ENCODE results near the gene FLOT2. TPM values are rescaled to one million over a fixed set of nuclear protein-coding genes. Genes with fewer than 3 reads are reported as not detected.

The FLOT2 gene
- total RNA-seq, 3 donors from 2014 or later (not counting 1 experiment from before 2014, with no cell fraction given), result 132 to 152 (median 152) TPM

DNA sequence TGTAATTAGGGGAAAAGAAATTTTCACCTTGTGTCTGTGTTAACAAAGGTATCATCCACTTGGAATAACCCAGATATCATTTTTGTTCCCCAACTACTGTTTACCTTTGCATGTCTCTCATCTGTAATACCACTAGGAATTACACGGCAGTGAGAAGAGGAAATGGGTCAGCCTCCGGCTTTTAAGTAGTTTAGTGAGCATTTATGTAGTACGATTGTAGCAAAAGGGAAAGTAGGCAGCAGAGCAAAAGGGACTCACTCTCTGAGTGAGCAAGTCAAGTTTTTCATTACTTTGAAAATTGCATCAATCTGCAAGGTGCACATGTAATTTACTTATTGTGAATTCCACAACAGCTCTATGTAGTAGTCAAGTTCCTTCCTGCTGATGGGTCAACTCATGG, 42.6 kb upstream of the FLOT2 start:
- no peaks in the 10 kb centered on the region for H3K27me3 ChIP-seq (ENCODE audit: control insufficient read depth, insufficient read depth, low read length)
- H3K4me3 Mint-ChIP-seq, result no peak overlapping the region
- H3K27ac ChIP-seq (ENCODE audit: low read length), result no peak overlapping the region
- peaks cover 15% of the 10 kb centered on the region for H3K4me1 ChIP-seq (ENCODE audit: control insufficient read depth, insufficient read depth, low read length)
- no peaks in the 10 kb centered on the region for H3K36me3 Mint-ChIP-seq
- H3K4me1 Mint-ChIP-seq, result peaks cover 70 to 71% of the 10 kb centered on the region in 2 donors
- ATAC-seq (peak in 1 of 3 donors; percentile 24), DNase-seq (peak in 1 of 2 donors; percentile 28)
- no peak overlapping the region for H3K4me3 ChIP-seq (ENCODE audit: low read length)
- H3K9me3 Mint-ChIP-seq, result no peaks in the 10 kb centered on the region
- H3K27me3 Mint-ChIP-seq (ENCODE audit: low read depth in 2 of 2), result no peaks in the 10 kb centered on the region
- no peaks in the 10 kb centered on the region for H3K9me3 ChIP-seq (ENCODE audit: control insufficient read depth, insufficient read depth, low read length)
- WGBS (ENCODE audit: insufficient coverage), result 45% methylated on average over 3 of the region's 3 CpGs
- intact Hi-C loops (cut with micrococcal nuclease), result no loop called here
- H3K27ac Mint-ChIP-seq, result peak overlapping the region; percentile 53 to 67
- H3K36me3 ChIP-seq (ENCODE audit: control insufficient read depth, insufficient read depth, low read length), result peaks cover 17% of the 10 kb centered on the region
- TF ChIP-seq, protein P1, sequence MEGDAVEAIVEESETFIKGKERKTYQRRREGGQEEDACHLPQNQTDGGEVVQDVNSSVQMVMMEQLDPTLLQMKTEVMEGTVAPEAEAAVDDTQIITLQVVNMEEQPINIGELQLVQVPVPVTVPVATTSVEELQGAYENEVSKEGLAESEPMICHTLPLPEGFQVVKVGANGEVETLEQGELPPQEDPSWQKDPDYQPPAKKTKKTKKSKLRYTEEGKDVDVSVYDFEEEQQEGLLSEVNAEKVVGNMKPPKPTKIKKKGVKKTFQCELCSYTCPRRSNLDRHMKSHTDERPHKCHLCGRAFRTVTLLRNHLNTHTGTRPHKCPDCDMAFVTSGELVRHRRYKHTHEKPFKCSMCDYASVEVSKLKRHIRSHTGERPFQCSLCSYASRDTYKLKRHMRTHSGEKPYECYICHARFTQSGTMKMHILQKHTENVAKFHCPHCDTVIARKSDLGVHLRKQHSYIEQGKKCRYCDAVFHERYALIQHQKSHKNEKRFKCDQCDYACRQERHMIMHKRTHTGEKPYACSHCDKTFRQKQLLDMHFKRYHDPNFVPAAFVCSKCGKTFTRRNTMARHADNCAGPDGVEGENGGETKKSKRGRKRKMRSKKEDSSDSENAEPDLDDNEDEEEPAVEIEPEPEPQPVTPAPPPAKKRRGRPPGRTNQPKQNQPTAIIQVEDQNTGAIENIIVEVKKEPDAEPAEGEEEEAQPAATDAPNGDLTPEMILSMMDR (IDR thresholded peaks at IDR 0.05), result no peak

DNA sequence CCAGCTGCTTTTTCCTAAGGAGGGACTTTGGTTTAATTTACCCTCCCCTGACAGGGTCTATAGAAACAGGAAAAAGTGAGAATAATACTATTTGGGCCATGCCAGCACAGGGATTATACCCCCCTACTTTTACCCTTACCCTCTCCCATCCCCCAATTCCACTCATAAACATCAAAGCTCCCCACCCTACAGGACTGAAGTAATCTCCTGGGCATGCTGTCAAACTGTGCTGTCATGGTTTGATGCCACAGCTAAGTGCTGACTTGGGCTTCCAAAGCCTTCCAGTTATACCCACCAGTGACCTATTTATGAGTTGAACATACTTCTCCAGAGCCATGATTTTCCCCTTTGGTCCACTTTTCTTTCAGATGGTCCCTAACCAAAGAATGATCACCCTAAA, 41.0 kb upstream of the FLOT2 start:
- H3K27me3 ChIP-seq (ENCODE audit: control insufficient read depth, insufficient read depth, low read length), result no peaks in the 10 kb centered on the region
- peak overlapping the region; percentile 60 to 67 for H3K27ac Mint-ChIP-seq
- TF ChIP-seq, protein P1 (IDR thresholded peaks at IDR 0.05), result no peak
- ATAC-seq (no peak), DNase-seq (no peak)
- H3K27ac ChIP-seq (ENCODE audit: low read length), result no peak overlapping the region
- no peak overlapping the region for H3K4me3 ChIP-seq (ENCODE audit: low read length)
- intact Hi-C loops (cut with micrococcal nuclease), result no loop called here
- no peak overlapping the region for H3K4me3 Mint-ChIP-seq
- no peaks in the 10 kb centered on the region for H3K9me3 Mint-ChIP-seq
- H3K4me1 Mint-ChIP-seq, result peaks cover 62 to 66% of the 10 kb centered on the region in 2 donors
- H3K27me3 Mint-ChIP-seq (ENCODE audit: low read depth in 2 of 2), result no peaks in the 10 kb centered on the region
- H3K9me3 ChIP-seq (ENCODE audit: control insufficient read depth, insufficient read depth, low read length), result no peaks in the 10 kb centered on the region
- peaks cover 9% of the 10 kb centered on the region for H3K4me1 ChIP-seq (ENCODE audit: control insufficient read depth, insufficient read depth, low read length)
- no peaks in the 10 kb centered on the region for H3K36me3 Mint-ChIP-seq
- H3K36me3 ChIP-seq (ENCODE audit: control insufficient read depth, insufficient read depth, low read length), result peaks cover 12% of the 10 kb centered on the region

DNA sequence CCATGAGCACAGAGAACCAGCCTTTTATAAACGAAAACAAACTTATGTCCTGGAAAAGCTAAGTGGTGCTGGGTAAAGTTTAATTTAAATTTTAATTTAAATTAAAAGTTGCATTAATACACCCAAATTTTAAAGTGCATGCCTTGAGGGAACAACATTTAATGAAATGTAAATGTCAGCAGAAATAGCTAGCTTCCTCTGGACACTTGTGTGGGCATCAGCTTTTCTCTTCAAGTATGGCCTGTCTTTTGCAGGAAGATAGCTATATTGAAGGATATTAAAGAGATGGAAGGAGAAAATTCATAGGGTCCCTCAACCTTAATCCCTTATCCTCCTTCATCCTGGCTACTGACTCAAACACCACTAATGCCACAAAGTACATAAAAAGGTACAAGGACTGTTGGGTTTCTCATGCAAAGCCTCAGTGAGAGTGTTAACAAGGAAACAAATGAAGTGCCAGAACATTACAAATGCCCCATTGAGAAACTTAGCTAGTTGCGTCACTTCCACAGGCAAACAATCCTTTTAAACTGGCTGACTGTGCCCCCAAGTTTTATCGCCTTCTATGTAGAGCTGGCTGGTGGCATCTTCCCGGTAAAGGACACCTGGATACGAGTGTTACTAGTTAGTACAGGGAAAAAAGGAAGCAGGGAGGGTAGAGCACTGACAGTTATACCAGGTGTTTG, 39.7 kb upstream of the FLOT2 start:
- peaks cover 9% of the 10 kb centered on the region for H3K4me1 ChIP-seq (ENCODE audit: control insufficient read depth, insufficient read depth, low read length)
- intact Hi-C loops (cut with micrococcal nuclease), result no loop called here
- H3K9me3 ChIP-seq (ENCODE audit: control insufficient read depth, insufficient read depth, low read length), result no peaks in the 10 kb centered on the region
- no peaks in the 10 kb centered on the region for H3K36me3 Mint-ChIP-seq
- H3K36me3 ChIP-seq (ENCODE audit: control insufficient read depth, insufficient read depth, low read length), result peaks cover 7% of the 10 kb centered on the region
- no peaks in the 10 kb centered on the region for H3K27me3 ChIP-seq (ENCODE audit: control insufficient read depth, insufficient read depth, low read length)
- no peak overlapping the region for H3K4me3 Mint-ChIP-seq
- H3K27ac ChIP-seq (ENCODE audit: low read length), result peak overlapping the region; percentile 43
- no peaks in the 10 kb centered on the region for H3K9me3 Mint-ChIP-seq
- 69% methylated on average over 4 of the region's 5 CpGs for WGBS (ENCODE audit: insufficient coverage)
- peak; percentile 35 to 63 (median 37) for ATAC-seq
- H3K27ac Mint-ChIP-seq, result peak overlapping the region; percentile 77
- no peaks in the 10 kb centered on the region for H3K27me3 Mint-ChIP-seq (ENCODE audit: low read depth in 2 of 2)
- no peak overlapping the region for H3K4me3 ChIP-seq (ENCODE audit: low read length)
- TF ChIP-seq, protein P1 (IDR thresholded peaks at IDR 0.05), result no peak
- DNase-seq, result no peak
- peaks cover 63 to 69% of the 10 kb centered on the region in 2 donors for H3K4me1 Mint-ChIP-seq
